ELR (cell line): ENCODE results near the gene RFWD3.

Experiments used
- DNase-seq: peaks from one replicate; pipeline ENCODE4 v3.0.0-alpha.2; 2015; ENCODE audit warnings: low read depth

RFWD3 gene

DNA sequence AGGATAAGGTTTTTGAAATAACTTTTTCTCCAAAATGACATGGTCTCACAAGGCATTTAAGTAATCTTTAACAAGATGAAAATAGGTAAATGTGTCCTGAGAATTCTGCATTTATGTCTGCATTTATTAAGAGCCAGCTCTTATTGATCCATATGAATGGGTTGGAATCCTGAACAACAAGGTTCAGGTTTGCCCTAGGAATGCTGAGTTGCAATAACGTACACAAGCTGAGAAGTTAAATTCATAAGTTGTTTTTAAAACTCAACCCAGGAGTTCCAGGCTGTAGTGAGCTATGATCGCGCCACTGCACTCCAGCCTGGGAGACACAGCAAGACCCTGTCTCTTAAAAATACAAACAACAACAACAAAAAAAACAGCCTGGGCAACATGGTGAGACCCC, 87.8 kb downstream of the RFWD3 start:
- DNase-seq, result no peak

- no peak for DNase-seq
Observed at GRCh38 chr16:74578433-74578832, 88.2 kb downstream of the RFWD3 start.

DNA sequence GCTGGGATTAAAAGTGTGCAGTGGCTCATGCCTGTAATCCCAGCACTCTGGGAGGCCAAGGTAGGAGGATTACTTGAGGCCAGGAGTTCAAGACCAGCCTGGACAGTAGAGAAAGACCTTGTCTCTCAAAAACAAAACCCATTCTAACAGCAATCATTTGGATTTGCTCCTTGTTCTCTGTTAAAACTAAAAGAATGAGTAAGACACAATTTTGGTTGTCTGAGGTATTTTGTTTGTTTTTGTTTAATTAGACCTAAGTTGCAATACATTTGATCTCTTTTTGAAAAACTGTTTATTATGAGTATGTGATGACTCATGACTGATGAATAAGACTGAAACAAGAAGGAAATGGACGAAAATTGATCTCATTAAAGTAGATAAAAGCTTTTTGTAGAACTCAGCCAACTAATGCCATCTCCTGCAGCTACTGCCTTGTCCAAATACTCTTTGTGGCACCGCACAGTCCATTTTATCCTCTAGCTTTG, 88.8 kb downstream of the RFWD3 start:
- DNase-seq, result peak; percentile 93

- DNase-seq, result no peak
Observed at GRCh38 chr16:74575807-74576643, 90.7 kb downstream of the RFWD3 start.

DNA sequence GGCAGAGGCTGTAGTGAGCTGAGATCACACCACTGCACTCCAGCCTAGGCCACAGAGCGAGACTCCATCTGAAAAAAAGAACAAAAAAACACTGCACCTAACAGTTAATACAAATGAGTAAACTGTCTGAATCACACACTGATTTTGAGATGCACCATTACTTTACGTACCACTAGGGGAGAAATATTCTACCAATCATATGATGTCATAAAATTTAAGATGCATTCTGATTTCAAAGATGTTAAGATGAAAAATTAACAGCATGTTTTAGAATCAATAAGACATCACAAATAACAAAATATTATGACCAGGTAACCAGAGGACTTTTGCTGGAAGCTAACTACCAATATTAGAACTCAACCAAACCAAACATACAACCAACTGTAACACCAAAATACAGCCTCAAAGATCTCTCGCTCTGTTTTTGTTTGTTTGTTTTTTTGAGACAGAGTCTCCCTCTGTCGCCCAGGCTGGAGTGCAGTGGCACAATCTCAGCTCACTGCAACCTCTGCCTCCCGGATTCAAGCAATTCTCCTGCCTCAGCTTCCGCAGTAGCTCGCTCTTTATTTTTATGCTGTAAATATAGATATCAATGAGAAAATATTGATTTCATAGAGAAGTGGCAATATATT, 91.4 kb downstream of the RFWD3 start:
- DNase-seq, result no peak

- DNase-seq, result no peak
Observed at GRCh38 chr16:74574146-74574545, 92.5 kb downstream of the RFWD3 start.

- DNase-seq, result no peak
Observed at GRCh38 chr16:74573622-74574021, 93.1 kb downstream of the RFWD3 start.
